Cardiac fibroblast (primary cell): ENCODE results near the gene CENPU.
A peak's percentile ranks its signal among the peaks of the same experiment; 100 is the strongest.
"Not testable (repeated sequence)": the region's sequence is repeated elsewhere in the genome, so short reads cannot be mapped to it uniquely, and the experiment has no call there.

ENCODE experiments used
- DNase-seq, 2 donors: peaks; one replicate each; pipeline versions ENCODE4 v3.0.0 to v3.0.0-alpha.2; 2010; ENCODE audit warnings: low read depth in 2 of 2
- H3K4me3 ChIP-seq, 2 donors: replicated peaks in 1 of 2; 1 replicate in 1 of 2; 2 replicates in 1 of 2; pipeline ENCODE4 v1.5.1; 2011; ENCODE audit warnings: low read depth in 2 of 2, low read length in 2 of 2, mild to moderate bottlenecking in 2 of 2, moderate library complexity in 1 of 2
- TF ChIP-seq, protein P1 (sequence below): IDR thresholded peaks from one replicate; pipeline ENCODE4 v1.5.1; 2011; ENCODE audit warnings: low read depth, mild to moderate bottlenecking, low read length, inconsistent platforms

CENPU gene, protein sequence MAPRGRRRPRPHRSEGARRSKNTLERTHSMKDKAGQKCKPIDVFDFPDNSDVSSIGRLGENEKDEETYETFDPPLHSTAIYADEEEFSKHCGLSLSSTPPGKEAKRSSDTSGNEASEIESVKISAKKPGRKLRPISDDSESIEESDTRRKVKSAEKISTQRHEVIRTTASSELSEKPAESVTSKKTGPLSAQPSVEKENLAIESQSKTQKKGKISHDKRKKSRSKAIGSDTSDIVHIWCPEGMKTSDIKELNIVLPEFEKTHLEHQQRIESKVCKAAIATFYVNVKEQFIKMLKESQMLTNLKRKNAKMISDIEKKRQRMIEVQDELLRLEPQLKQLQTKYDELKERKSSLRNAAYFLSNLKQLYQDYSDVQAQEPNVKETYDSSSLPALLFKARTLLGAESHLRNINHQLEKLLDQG

DNA sequence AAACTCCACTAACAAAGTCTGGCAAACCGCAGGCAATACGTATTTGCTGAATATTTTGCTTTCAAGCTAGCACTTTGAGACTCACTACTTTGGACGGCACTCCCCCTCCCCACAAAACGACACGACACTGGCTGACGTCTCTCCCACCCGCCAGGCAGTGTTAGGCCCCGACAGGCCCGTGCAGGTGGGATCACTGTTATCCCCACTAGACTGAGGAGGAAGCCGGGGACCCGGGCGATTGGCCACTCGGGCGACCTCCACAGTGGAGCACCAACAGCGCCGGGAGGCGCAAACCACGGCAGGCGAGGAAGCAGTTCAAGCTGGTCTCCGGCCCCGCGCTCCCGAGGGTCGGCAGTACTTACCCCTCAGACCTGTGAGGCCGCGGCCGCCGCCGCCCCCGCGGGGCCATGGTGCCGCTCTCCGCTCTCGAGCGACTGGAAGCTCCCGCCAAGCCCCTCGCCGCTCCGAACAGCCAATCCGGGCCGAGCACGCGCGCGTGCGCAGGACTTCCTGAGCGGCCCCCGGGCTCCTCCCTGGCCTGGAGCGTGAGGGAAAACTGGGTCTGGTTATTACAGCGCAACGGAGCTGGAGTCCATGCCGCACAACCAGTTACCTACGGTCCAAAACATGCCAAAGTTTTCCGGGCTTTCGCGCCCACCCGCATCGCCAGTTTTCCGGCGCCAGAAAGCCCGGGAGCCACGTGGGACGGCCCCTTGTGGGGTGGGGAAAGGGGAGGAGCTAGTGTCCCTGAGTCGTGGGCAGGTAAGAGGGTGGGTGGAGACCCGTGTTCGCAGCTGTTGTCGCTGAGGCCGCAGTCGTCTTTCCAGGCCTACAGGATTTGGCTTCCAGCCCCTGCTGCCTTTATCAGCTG is at the start of gene CENPU:
Gene CENPU (minus strand): TSS at position 443 of the 871 bp plus-strand sequence. CDS start 34 bp downstream, at position 409.
- TF ChIP-seq, protein P1, sequence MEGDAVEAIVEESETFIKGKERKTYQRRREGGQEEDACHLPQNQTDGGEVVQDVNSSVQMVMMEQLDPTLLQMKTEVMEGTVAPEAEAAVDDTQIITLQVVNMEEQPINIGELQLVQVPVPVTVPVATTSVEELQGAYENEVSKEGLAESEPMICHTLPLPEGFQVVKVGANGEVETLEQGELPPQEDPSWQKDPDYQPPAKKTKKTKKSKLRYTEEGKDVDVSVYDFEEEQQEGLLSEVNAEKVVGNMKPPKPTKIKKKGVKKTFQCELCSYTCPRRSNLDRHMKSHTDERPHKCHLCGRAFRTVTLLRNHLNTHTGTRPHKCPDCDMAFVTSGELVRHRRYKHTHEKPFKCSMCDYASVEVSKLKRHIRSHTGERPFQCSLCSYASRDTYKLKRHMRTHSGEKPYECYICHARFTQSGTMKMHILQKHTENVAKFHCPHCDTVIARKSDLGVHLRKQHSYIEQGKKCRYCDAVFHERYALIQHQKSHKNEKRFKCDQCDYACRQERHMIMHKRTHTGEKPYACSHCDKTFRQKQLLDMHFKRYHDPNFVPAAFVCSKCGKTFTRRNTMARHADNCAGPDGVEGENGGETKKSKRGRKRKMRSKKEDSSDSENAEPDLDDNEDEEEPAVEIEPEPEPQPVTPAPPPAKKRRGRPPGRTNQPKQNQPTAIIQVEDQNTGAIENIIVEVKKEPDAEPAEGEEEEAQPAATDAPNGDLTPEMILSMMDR = no peak

DNA sequence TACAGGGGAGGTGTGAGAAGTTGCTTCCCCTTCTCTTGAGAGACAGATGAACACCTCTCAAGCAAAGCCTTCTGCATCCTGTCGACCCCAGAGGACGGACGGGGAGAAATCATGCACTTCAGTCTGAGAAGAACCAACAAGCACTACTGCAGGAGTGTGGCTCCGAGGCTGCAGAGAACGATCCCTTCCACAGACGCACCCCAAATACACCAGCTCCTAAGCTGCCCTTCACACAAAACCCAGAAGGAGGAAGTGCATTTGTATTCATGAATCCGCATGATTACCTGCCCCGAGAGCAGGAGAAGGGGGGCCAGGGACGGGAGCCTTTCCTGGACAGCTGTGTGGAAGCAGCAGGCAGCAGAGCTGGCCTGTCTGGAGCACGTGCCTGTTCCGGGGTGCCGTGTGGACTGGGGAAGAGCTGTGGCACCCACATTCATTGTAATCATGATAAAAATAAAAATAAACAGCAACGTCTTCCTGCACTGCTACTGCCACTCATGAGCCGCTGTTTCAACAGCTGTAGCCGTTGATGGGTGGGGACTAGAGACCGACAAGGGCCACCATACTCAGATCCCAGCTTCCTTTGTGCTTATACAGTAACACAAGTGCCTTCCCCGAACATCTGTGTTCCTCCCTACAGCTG is 49.0 kb upstream of the CENPU start:
- TF ChIP-seq, protein P1 = no peak
- H3K4me3 ChIP-seq = no peak overlapping the region
- no peak for DNase-seq

More for the DNA sequence above, at the start of gene CENPU:
- H3K4me3 ChIP-seq = peak within 1 kb of the TSS; percentile 91 to 92
- DNase-seq = peak; percentile 99

DNA sequence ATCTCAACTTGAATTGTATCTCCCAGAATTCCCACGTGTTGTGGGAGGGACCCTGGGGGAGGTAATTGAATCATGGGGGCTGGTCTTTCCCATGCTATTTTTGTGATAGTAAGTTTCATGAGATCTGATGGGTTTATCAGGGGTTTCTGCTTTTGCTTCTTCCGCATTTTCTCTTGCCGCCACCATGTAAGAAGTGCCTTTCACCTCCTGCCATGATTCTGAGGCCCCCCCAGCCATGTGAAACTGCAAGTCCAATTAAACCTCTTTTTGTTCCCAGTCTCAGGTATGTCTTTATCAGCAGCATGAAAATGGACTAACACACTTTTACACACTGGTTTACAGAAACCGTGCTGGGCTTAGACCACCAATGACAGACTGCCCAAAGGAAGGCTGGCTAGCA is 45.3 kb upstream of the CENPU start:
- DNase-seq, H3K4me3 ChIP-seq: not testable (repeated sequence)

DNA sequence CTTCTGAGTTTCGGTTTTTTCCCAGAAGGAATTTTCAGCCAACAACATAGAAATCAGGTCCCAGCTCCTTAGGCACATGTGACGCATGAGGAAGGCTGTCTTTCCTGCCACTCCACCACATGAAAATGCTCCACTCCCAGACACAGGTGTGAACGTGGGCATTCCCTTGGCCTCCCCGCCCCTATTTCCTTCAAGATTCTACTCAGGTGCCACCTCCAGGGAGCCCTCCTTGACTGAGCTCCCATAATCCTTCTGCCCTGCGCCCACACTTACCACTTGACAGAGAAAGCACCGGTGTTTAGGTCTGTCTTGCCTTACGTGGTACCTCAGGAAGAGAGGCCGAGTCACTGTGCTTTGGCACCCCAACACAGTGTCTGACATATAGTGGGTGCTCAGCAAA is 44.4 kb upstream of the CENPU start:
- TF ChIP-seq, protein P1 = no peak
- DNase-seq = no peak
- H3K4me3 ChIP-seq = no peak overlapping the region

DNA sequence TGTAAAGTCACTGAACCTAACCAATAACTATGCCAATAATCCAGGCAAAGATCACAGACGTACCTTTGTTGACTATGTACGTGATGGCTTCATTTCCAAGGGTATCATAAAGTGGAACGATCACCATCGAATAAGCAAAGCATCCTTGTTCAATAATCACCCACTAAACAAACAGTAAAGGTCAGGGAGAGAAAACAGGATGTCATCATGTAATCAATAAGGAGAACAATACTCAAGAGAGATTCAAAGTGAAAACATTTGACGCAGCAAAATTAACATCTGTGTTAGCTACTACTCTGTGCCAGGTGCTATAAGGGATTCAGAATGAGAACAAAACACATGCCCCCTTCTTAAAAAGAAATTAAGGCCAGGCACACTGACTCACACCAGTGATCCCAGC is 42.9 kb upstream of the CENPU start:
- H3K4me3 ChIP-seq = no peak overlapping the region
- DNase-seq = no peak
- TF ChIP-seq, protein P1 = no peak

DNA sequence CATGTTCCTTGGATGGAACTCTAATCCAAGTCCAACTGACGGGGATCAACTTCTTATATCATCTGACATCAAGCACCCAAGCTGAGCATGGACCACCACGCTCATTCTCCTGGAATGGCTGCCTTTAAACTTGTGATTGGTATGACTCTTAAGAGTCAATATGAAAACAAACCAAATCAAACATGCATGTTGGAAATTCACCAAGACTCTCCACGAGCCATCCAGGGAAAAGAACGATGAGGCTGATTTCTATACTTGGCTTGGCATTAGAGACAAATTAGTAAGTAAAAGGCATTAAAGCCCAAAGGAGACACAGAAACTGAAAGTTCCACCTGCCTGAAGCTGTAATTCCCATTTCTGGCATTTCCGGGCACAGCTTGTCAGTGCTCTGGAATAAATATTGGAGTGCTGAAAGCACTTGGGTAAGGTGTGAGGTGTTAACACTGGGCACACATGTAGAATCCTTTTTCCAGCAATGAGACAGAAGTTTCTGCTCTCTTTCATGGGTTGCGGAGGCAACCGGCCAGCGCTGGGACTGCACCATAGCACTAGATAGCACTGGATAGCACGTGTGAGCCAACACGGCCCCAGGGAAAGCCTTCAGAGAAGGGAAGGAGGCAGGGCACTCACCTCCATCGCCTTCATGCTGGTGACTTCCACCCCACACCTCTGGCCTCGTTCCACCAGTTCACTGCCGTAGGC is 42.1 kb upstream of the CENPU start:
- no peak for DNase-seq
- TF ChIP-seq, protein P1 = no peak
- no peak overlapping the region for H3K4me3 ChIP-seq
